ENCODE measurements around the gene PLA2G4D.

Gene PLA2G4D

DNA sequence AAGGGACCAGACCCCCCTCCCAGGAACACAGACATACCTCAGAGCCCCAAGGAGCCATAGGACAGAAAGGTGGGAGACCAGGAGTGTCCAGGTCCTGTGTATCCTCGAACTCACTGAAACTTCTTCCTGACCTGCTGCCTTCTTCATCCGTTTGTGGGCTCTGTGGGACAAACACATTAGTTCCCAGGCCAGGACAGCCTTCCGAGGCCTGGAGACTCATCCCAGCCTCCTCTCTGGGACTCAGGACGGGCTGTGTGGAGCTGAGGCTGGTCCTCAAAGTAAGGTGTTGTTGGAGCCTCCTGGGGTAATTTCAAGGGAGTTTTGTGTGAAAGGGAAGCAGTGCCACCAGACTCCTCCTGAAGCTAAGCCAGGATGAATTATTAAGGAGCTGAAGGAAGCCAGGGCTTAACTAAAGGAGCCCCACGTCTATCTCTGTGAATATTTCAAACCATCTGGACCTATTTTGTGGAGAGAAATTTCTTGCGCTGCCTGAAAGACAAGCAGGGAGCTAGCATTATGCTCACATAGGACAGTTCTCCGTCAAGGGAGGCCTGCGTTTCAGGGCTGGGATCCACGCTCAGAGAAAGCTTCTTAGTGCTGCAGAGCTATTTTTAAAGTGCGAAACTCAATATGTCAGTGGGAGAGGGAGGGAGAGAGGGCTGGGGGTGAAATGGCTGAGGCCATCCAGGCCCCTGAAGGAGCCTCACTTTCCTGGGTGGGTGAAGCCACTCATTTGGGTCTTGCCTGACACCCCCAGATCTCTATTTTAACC lies 43.7 kb downstream of the PLA2G4D start:
- no peak for DNase-seq (ENCODE audit: low read depth)

- no peak for DNase-seq (ENCODE audit: low read depth)
Observed at GRCh38 chr15:42048821-42049200, 45.6 kb downstream of the PLA2G4D start.

- no peak for DNase-seq (ENCODE audit: low read depth)
Observed at GRCh38 chr15:42048080-42048820, 46.1 kb downstream of the PLA2G4D start.

DNA sequence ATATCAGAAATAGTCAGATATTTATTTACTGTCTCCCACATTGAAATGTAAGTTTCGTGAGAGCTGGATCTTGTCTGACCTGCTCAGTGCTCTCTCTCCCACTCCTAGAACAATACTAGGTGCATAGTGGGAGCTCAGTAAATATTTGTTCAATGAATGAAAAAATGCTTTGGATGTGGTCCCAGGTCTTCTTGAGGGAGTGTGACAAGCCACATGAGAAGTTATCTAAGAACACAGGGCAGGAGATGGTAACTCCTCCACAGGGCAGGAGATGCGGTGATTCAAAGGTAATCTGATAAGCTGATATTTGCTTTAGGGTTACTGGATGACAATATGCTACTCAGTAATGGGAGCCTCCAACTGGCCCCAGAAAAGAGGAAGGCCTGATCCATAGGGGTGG lies 47.8 kb downstream of the PLA2G4D start:
- DNase-seq (ENCODE audit: low read depth) = no peak

DNA sequence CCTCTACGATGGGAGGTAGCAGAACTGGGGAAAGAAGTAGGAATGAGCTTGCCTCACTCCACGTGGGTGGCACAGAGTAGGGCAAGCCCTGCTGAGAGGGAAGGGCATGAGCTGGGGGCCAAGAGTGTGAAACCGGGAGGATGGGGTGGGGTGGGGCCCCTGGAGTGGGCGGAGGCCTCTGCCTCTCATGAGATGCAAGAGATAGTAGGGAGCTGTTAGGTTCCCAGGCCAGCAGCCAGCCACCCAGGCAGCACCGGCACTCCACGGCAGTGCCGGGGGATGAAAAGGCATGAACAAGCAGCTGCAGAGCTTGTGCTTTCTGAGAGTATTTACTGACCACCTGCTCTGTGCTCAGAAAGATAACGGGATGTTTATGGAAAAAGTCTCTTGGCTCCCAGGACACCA lies 49.1 kb downstream of the PLA2G4D start:
- no peak for DNase-seq (ENCODE audit: low read depth)

- DNase-seq (ENCODE audit: low read depth) = no peak
Observed at GRCh38 chr15:42042602-42043400, 51.6 kb downstream of the PLA2G4D start.

DNA sequence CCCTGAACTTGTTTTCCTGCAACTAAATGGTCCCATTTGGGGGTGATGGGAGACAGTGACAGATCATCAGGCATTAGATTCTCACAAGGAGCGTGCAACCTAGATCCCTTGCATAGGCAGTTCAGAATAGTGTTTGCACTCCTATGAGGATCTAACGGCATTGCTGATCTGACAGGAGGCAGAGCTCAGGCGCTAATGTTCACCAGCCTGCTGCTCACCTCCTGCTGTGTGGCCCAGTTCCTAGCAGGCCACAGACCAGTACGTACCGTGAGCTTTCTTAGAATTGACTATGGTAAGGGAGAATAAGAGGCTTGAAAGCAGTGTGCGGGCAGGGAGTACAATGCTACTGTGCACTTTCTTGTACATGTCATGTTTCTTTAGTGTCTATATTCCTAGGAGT lies 56.0 kb downstream of the PLA2G4D start:
- no peak for DNase-seq (ENCODE audit: low read depth)

- DNase-seq (ENCODE audit: low read depth) = no peak
Observed at GRCh38 chr15:42037656-42038055, 56.7 kb downstream of the PLA2G4D start.

GRCh38 chr15:42036966-42037365 lies 57.4 kb downstream of the PLA2G4D start:
- no peak for DNase-seq (ENCODE audit: low read depth)

GRCh38 chr15:42036112-42036905 lies 58.1 kb downstream of the PLA2G4D start:
- DNase-seq (ENCODE audit: low read depth) = no peak

- peak; percentile 32 for DNase-seq (ENCODE audit: low read depth)
Observed at GRCh38 chr15:42035435-42035761, 59.0 kb downstream of the PLA2G4D start.

GRCh38 chr15:42034628-42035434 lies 59.5 kb downstream of the PLA2G4D start:
- DNase-seq (ENCODE audit: low read depth) = no peak

DNA sequence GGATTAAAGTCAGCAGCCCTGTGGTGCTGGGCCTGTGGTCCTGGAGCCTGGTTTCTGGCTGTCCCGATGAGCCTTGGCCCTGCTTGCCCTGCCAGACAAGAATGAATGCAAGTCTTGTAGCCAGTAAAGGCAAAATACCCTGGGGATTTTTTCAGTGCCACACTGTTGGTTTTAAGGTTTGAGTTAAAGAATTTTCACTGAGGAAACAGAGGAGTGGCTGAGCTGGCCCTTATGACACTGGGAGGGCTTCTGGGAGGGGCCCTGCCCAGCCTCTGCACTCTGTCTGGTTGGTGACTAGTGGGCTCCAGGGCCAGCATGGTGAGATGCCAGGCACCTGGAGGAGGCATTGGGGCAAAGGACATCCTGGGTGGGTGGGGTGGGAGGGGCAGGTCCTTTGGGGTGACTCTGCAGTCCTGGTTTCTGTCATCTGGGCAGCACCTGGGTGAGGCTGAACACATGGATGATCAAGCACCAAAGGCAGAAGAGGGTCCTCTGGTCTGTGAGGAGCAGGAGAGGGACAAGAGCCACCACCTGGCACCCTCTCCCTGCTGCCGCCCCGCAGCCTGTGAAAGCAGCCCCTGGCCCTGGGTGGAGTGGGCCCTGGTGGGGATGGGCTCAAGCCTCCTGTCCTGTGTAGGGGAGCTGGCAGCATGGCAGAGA lies 61.0 kb downstream of the PLA2G4D start:
- DNase-seq (ENCODE audit: low read depth) = no peak

DNA sequence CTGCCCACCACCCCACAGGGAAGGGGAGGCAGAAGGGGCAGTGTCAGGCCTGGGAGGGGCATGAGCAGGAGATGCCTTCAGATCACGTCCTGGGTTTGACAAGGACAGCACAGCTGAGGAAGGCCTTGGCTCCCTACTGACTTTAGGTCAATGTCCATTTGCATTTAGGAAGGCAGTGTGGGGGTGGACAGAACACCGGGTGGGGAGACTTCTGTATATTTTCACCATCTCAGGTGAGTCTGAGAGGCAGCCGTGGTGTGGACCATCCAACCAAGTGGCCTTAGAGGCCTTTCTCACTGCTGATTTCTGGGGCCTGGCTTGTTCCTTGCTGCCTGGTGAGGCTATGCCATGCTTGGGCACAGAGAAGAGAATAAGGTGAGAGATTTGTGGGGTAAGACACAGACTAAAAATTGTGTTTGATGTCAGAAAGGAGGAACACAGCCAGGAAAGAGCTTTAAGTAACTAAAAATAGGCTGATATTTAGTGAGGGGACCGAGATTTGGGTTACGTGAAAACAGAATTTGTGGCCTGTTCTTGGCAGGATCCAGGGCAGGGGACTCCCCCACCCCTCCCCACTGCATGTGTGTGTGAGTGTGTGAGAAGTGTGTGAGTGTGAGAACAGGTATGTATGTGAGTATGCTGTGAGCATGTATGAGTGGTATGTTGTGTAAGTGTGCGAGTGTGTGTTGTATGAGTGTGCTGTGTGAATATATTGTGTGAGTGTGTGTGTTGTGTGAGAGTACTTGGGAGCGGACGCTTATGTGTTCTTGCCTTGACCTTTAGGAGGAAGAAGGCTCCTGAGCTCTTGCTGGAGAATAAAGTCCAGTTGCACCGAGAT lies 61.8 kb downstream of the PLA2G4D start:
- DNase-seq (ENCODE audit: low read depth) = no peak

- no peak for DNase-seq (ENCODE audit: low read depth)
Observed at GRCh38 chr15:42031198-42031915, 63.0 kb downstream of the PLA2G4D start.

- no peak for DNase-seq (ENCODE audit: low read depth)
Observed at GRCh38 chr15:42027521-42027920, 66.8 kb downstream of the PLA2G4D start.

DNA sequence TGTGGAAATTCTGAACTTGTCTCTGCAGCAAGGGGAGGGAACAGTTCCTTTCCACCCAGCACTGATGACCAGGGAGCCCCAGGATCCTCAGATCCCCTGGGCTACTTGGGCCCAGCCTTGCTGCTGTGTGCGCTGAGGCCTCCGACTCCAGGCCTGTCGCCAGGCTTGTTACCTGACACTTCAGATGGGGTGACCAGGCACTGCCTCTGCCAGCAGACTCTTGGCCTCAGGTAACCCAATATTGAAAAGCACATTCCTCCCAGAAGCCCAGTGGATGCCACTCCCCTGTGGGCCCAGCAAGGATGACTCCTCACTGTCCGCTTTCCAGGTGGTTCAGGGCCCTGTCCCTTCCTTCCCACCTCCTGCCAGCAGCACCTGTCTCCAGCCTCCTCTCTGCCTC lies 70.1 kb downstream of the PLA2G4D start:
- no peak for DNase-seq (ENCODE audit: low read depth)

DNA sequence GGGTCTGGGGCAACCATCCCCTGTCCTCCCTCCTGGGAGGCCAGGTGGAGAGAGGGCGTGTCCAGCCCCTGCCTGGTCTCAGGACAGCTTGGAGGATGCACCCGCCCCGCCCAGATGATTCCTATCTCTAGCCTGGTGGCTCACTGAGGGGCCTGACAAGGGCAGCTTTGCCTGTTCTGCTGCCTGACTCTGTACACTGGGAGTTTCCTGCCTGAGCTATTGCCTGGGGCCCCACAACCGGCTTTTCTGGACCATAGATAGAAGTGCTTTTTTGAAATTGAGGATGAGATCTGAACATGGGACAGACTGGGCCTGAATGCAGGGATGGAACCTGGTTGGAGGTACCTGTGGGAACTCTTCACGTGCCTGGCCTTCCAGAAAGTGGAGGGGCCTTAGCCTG lies 72.8 kb downstream of the PLA2G4D start:
- no peak for DNase-seq (ENCODE audit: low read depth)

- DNase-seq (ENCODE audit: low read depth) = no peak
Observed at GRCh38 chr15:42020713-42021273, 73.6 kb downstream of the PLA2G4D start, which contains the start of gene PLA2G4E. PLA2G4E (minus strand) TSS chr15:42021042; CDS start chr15:42021030, 12 bp downstream.
